Lower leg skin (tissue), 4 donors: ENCODE measurements around the gene PLD2. TPM values are rescaled to one million over a fixed set of nuclear protein-coding genes. Genes with fewer than 3 reads are reported as not detected.
A peak's percentile ranks its signal among the peaks of the same experiment; 100 is the strongest.

Source experiments
- DNase-seq, 2 donors: peaks; one replicate each; pipeline ENCODE4 v3.0.0-alpha.2; 2019; ENCODE audit warnings: low spot score in 2 of 2
- H3K4me3 ChIP-seq: fragments of 200-600 bp; sonication (generic); 2 replicates; pipeline ENCODE4 v1.5.1; 2017; ENCODE audit warnings: mild to moderate bottlenecking, low read depth; ENCODE audit not compliant: poor library complexity, severe bottlenecking
- POLR2A ChIP-seq, 2 donors: fragments of 450-650 bp; IDR thresholded peaks; one replicate each; pipeline ENCODE4 v1.6.1; 2016 to 2017; ENCODE audit warnings: antibody characterized with exemption in 2 of 2, mild to moderate bottlenecking in 1 of 2, moderate library complexity in 1 of 2
- WGBS, 2 donors: methylation state at CpG; one replicate each; pipeline ENCODE4 v1.1.5; 2018; 5-methylcytosine and 5-hydroxymethylcytosine counted together
- intact Hi-C: fragments of 100-400 bp; cut with DNase I; formaldehyde crosslinking; loops from one replicate; pipeline ENCODE4 v1.15.0; 2023; ENCODE audit warnings: low total_unique reads
- total RNA-seq, 4 donors: library from RNA; depleted of rRNA; stranded (reverse); fragments of >200 nt; gene quantifications; one replicate each; pipeline ENCODE4 v1.1.0, GENCODE V29; 2016
- TF ChIP-seq, protein P1 (sequence below), 3 donors: fragments of 450-650 bp; IDR thresholded peaks; one replicate each; pipeline ENCODE4 v1.5.1; 2016; ENCODE audit warnings: antibody characterized with exemption in 3 of 3, mild to moderate bottlenecking in 3 of 3, moderate library complexity in 2 of 3

PLD2 gene
- total RNA-seq, 4 donors from 2014 or later = 40.1 to 78.8 (median 56.3) TPM

DNA sequence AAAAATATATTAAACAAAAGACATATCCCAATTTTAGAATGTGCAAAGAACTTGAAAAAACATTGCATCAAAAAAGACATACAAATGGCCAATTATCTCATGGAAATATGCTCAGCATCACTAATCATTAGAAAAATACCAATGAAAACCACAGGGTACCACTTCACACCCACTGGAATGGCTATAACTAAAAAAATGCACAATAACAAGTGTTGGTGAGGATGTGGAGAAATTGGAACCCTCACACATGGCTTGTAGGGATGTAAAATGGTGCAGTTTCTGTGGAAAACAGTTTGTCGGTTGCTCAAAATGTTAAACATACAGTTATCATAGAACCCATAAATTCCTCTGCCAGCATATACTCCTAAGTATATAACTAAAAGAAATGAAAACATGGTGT is 11.8 kb upstream of the PLD2 start:
- intact Hi-C loops = no loop called here
- H3K4me3 ChIP-seq = no peak overlapping the region
- 93% methylated on average over 1 of the region's 1 CpG for whole genome bisulfite sequencing, 2 donors
- TF ChIP-seq, protein P1, sequence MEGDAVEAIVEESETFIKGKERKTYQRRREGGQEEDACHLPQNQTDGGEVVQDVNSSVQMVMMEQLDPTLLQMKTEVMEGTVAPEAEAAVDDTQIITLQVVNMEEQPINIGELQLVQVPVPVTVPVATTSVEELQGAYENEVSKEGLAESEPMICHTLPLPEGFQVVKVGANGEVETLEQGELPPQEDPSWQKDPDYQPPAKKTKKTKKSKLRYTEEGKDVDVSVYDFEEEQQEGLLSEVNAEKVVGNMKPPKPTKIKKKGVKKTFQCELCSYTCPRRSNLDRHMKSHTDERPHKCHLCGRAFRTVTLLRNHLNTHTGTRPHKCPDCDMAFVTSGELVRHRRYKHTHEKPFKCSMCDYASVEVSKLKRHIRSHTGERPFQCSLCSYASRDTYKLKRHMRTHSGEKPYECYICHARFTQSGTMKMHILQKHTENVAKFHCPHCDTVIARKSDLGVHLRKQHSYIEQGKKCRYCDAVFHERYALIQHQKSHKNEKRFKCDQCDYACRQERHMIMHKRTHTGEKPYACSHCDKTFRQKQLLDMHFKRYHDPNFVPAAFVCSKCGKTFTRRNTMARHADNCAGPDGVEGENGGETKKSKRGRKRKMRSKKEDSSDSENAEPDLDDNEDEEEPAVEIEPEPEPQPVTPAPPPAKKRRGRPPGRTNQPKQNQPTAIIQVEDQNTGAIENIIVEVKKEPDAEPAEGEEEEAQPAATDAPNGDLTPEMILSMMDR (IDR thresholded peaks at IDR 0.05) = no peak
- no peak for TF ChIP-seq POLR2A (IDR thresholded peaks at IDR 0.05)
- DNase-seq = no peak

- 0 to 2% methylated on average over 7 of the region's 7 CpGs for WGBS, 2 donors
- H3K4me3 ChIP-seq = peak overlapping the region; percentile 69
- DNase-seq = no peak
- no peak for TF ChIP-seq POLR2A (IDR thresholded peaks at IDR 0.05)
- TF ChIP-seq, protein P1 (IDR thresholded peaks at IDR 0.05) = no peak
- intact Hi-C loops = no loop called here
These were observed 10.4 kb upstream of the PLD2 start for GRCh38 chr17:4796552-4796920.

DNA sequence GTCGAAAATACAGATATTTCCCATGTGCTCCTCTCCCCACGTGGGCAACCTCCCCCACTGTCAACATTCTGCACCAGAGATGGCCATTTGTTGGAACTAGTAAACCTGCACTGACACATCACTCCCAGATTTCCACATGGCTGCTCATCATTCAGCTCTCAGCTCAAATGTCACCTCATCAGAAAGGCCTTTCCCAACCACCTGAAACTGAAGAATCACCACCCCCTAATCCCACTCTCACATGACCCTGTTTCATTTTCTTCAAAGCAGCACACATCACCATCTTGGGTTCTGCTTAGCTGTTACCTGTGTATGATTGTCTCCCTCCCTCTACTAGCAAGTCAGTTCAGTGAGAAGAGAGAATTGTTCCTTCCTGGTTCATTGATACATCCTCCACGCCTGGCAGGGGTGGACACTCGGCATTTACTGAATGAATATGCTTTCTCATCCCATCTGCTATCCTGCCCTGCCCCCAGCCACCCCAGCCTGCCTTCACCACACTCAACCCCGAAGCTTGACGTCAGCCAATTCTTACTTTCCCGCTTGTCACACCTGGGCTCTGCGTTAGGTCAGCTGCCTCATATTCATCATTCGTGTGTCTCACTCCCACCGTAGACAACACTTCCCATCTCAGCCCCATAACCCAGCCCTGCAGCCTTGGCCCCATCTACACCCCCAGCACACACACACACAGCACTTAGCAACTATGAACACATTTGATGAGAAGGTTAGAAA is 6.3 kb upstream of the PLD2 start:
- no peak for TF ChIP-seq POLR2A (IDR thresholded peaks at IDR 0.05)
- TF ChIP-seq, protein P1 (IDR thresholded peaks at IDR 0.05) = no peak
- intact Hi-C loops = no loop called here
- WGBS, 2 donors = 67 to 85% methylated on average over 10 of the region's 10 CpGs
- no peak overlapping the region for H3K4me3 ChIP-seq
- no peak for DNase-seq

GRCh38 chr17:4802228-4802627 is 4.7 kb upstream of the PLD2 start, which contains the start of gene C17orf114:
Gene C17orf114, minus strand, starts transcription at chr17:4802328.
- no peak for TF ChIP-seq POLR2A (IDR thresholded peaks at IDR 0.05)
- TF ChIP-seq, protein P1 (IDR thresholded peaks at IDR 0.05) = no peak
- DNase-seq = no peak
- intact Hi-C loops = no loop called here
- no peak within 1 kb of the TSS for H3K4me3 ChIP-seq
- 86% methylated on average over 9 of the region's 9 CpGs for WGBS, 2 donors

GRCh38 chr17:4806456-4806776 is 536 bp upstream of the PLD2 start:
- intact Hi-C loops = no loop called here
- H3K4me3 ChIP-seq = peak overlapping the region; percentile 55
- WGBS, 2 donors = 0 to 2% methylated on average over 12 to 16 of the region's 16 CpGs
- DNase-seq = no peak
- TF ChIP-seq, protein P1 (IDR thresholded peaks at IDR 0.05) = no peak
- no peak for TF ChIP-seq POLR2A (IDR thresholded peaks at IDR 0.05)
